ENCODE measurements around the gene PRR15.

GRCh38 chr7:29605671-29606070 lies 42.0 kb downstream of the PRR15 start:
- TF ChIP-seq POLR2A (IDR thresholded peaks at IDR 0.05), result no peak
- TF ChIP-seq CTCF (IDR thresholded peaks at IDR 0.05), result no peak
- TF ChIP-seq EP300 (IDR thresholded peaks at IDR 0.05; ENCODE audit: low read depth), result no peak

All from transverse colon (tissue), 3 donors.